Adrenal gland (tissue), 12 donors: ENCODE data around the gene SH2D4B. TPM values are rescaled to one million over a fixed set of nuclear protein-coding genes. Genes with fewer than 3 reads are reported as not detected.

ENCODE experiments used
- DNase-seq, 7 donors: peaks; one replicate each; pipeline ENCODE4 v3.0.0-alpha.2; 2019 to 2020
- H3K27ac ChIP-seq, 5 donors: fragments of 200-600 bp; sonication (generic) in 4 of 5; 1 replicate in 3 of 5; 2 replicates in 2 of 5; pipeline versions ENCODE4 v1.5.1 to v1.8.0; 2016 to 2020; ENCODE audit warnings: mild to moderate bottlenecking in 1 of 5
- H3K27me3 ChIP-seq: fragments of 200-600 bp; 2 replicates; pipeline ENCODE4 v1.8.0; 2021
- H3K36me3 ChIP-seq, 2 donors: fragments of 200-600 bp; replicated peaks in 1 of 2; 1 replicate in 1 of 2; 2 replicates in 1 of 2; pipeline versions ENCODE4 v1.5.1 to v1.8.0; 2018 to 2022
- H3K4me1 ChIP-seq, 2 donors: fragments of 200-600 bp; replicated peaks in 1 of 2; 1 replicate in 1 of 2; 2 replicates in 1 of 2; pipeline versions ENCODE4 v1.5.1 to v1.8.0; 2018 to 2021
- H3K4me3 ChIP-seq, 4 donors: fragments of 200-600 bp; sonication (generic) in 3 of 4; one replicate each; pipeline ENCODE4 v1.5.1; 2016 to 2018
- H3K9me3 ChIP-seq, 3 donors: fragments of 200-600 bp; sonication (generic) in 1 of 3; replicated peaks in 1 of 3; 1 replicate in 2 of 3; 2 replicates in 1 of 3; pipeline versions ENCODE4 v1.5.1 to v1.8.0; 2016 to 2021
- CTCF ChIP-seq, 6 experiments: fragments of 450-650 bp in 4 of 6; fragments of 200-600 bp in 2 of 6; sonication (generic) in 1 of 6; IDR thresholded peaks; 1 replicate in 5 of 6; 2 replicates in 1 of 6; pipeline versions ENCODE4 v1.5.1 to v1.8.0; 2016 to 2021; ENCODE audit warnings: antibody characterized with exemption in 6 of 6, mild to moderate bottlenecking in 2 of 6, moderate library complexity in 1 of 6
- POLR2A ChIP-seq, 2 donors: fragments of 450-650 bp; IDR thresholded peaks; one replicate each; pipeline ENCODE4 v1.6.1; 2017; ENCODE audit warnings: antibody characterized with exemption in 2 of 2, mild to moderate bottlenecking in 2 of 2, moderate library complexity in 1 of 2
- WGBS, 4 donors: extraction: QIAGEN DNeasy Blood & Tissue Kit in 2 of 4; methylation state at CpG; one replicate each; pipeline versions ENCODE4 v1.1.5 to v1.1.7; 2013 to 2017; 5-methylcytosine and 5-hydroxymethylcytosine counted together
- intact Hi-C, 2 donors: fragments of 100-400 bp; cut with DNase I; formaldehyde crosslinking; loops; one replicate each; pipeline versions ENCODE4 v1.14.1 to v1.15.0; 2022 to 2023
- polyA plus RNA-seq, 3 donors: library from polyadenylated mRNA; stranded (reverse); fragments of 200-250 nt in 2 of 3; fragments of 350-450 nt in 1 of 3; fragmentation: Illumina TruSeq in 1 of 3; extraction: RNeasy Lipid Tissue Mini Kit (QIAGEN cat#74804) in 1 of 3; gene quantifications; one replicate each; pipeline ENCODE4 v1.2.3, GENCODE V29; 2013 to 2014
- total RNA-seq, 9 donors: library from RNA; depleted of rRNA in 4 of 9; stranded (reverse); fragments of >200 nt in 4 of 9; fragments of 120-200 nt in 1 of 9; fragmentation: NEBNext Ultra II Directional in 1 of 9; extraction: Animal tissue kit (Norgen Biotek cat#: 25700) in 1 of 9; gene quantifications; one replicate each; pipeline versions ENCODE4 v1.1.0 to v1.2.4, GENCODE V29; 2013 to 2023
- donor health status: healthy with polysubstance abuse.
- donor health status: Bipolar disorder and iron deficiency.
- donor health status: DM: yes; HTN: yes; CAD: no.
- donor health status: DM: no; HTN: no; CAD: no.
- donor health status: DM: no; HTN: no; CAD: no.
- donor health status: DM: yes; HTN: yes; CAD: no.

Gene SH2D4B
- total and polyA plus RNA-seq, 12 donors = 0.06 to 0.35 (median 0.07) TPM; not detected in 9

- H3K27me3 ChIP-seq = no peaks in the 10 kb centered on the region
- TF ChIP-seq POLR2A (IDR thresholded peaks at IDR 0.05) = no peak
- TF ChIP-seq CTCF (IDR thresholded peaks at IDR 0.05) = no peak
- no peaks in the 10 kb centered on the region for H3K4me1 ChIP-seq
- no peak overlapping the region for H3K27ac ChIP-seq
- 91 to 95% (median 94%) methylated on average over 9 of the region's 9 CpGs for WGBS, 4 donors
- H3K36me3 ChIP-seq = no peaks in the 10 kb centered on the region
- H3K9me3 ChIP-seq = no peaks in the 10 kb centered on the region
- DNase-seq = no peak
- intact Hi-C loops = no loop called here
- no peak overlapping the region for H3K4me3 ChIP-seq
Observed at GRCh38 chr10:80571352-80571751, 33.6 kb downstream of the SH2D4B start.

- WGBS, 4 donors = 17 to 22% (median 18%) methylated on average over 5 of the region's 5 CpGs
- DNase-seq = no peak
Observed at GRCh38 chr10:80579181-80579763, 41.6 kb downstream of the SH2D4B start.

GRCh38 chr10:80579849-80580637 is 42.3 kb downstream of the SH2D4B start:
- Histone ChIP-seq H3K4me3 (no peak overlapping the region), H3K36me3 (no peaks in the 10 kb centered on the region), H3K4me1 (no peaks in the 10 kb centered on the region), H3K27ac (no peak overlapping the region), H3K27me3 (no peaks in the 10 kb centered on the region), H3K9me3 (no peaks in the 10 kb centered on the region)
- WGBS, 4 donors = 71 to 81% (median 77%) methylated on average over 5 of the region's 5 CpGs
- intact Hi-C loops = no loop called here
- TF ChIP-seq CTCF (IDR thresholded peaks at IDR 0.05) (no peak), POLR2A (IDR thresholded peaks at IDR 0.05) (no peak)
- DNase-seq = no peak

More at GRCh38 chr10:80579181-80579763, 41.6 kb downstream of the SH2D4B start:
- Histone ChIP-seq H3K4me3 (no peak overlapping the region), H3K9me3 (no peaks in the 10 kb centered on the region), H3K27ac (no peak overlapping the region), H3K36me3 (no peaks in the 10 kb centered on the region), H3K4me1 (no peaks in the 10 kb centered on the region), H3K27me3 (no peaks in the 10 kb centered on the region)
- intact Hi-C loops = no loop called here
- TF ChIP-seq POLR2A (IDR thresholded peaks at IDR 0.05) (no peak), CTCF (IDR thresholded peaks at IDR 0.05) (no peak)

- no peaks in the 10 kb centered on the region for H3K36me3 ChIP-seq
- WGBS, 4 donors = 83 to 89% (median 87%) methylated on average over 7 of the region's 7 CpGs
- no peak overlapping the region for H3K4me3 ChIP-seq
- DNase-seq = no peak
- H3K9me3 ChIP-seq = no peaks in the 10 kb centered on the region
- intact Hi-C loops = no loop called here
- TF ChIP-seq POLR2A (IDR thresholded peaks at IDR 0.05) (no peak), CTCF (IDR thresholded peaks at IDR 0.05) (no peak)
- no peak overlapping the region for H3K27ac ChIP-seq
- H3K4me1 ChIP-seq = no peaks in the 10 kb centered on the region
- no peaks in the 10 kb centered on the region for H3K27me3 ChIP-seq
Observed at GRCh38 chr10:80580638-80581468, 43.2 kb downstream of the SH2D4B start.
